Motor neuron (in vitro differentiated cells): ENCODE results near the gene SHQ1. TPM values are rescaled to one million over a fixed set of nuclear protein-coding genes. Genes with fewer than 3 reads are reported as not detected.

Experiments used
- ATAC-seq, 8 experiments: fragments of 200-7000 bp; cut with Tn5 transposase; replicated peaks in 6 of 8; 2 replicates each; pipeline ENCODE4 v1.8.0; 2021; ENCODE audit warnings: mild to moderate bottlenecking in 8 of 8, moderate library complexity in 8 of 8
- H3K27ac ChIP-seq, 2 donors: fragments of 250-450 bp; sonication (Bioruptor Pico); 2 replicates each; pipeline ENCODE4 v1.9.0; 2021; ENCODE audit warnings: antibody characterized with exemption in 2 of 2, mild to moderate bottlenecking in 2 of 2, moderate library complexity in 1 of 2
- H3K4me1 ChIP-seq, 2 donors: fragments of 250-450 bp; sonication (Bioruptor Pico); replicated peaks in 1 of 2; 2 replicates each; pipeline ENCODE4 v1.6.1; 2021; ENCODE audit warnings: antibody characterized with exemption in 2 of 2, mild to moderate bottlenecking in 2 of 2, moderate library complexity in 1 of 2
- H3K4me3 ChIP-seq, 5 donors: fragments of 250-450 bp; sonication (Bioruptor Pico); 2 replicates each; pipeline ENCODE4 v1.9.0; 2021; ENCODE audit warnings: antibody characterized with exemption in 5 of 5, mild to moderate bottlenecking in 5 of 5, moderate library complexity in 4 of 5
- WGBS, 10 experiments: fragments of 450-650 bp; shearing (Covaris generic); methylation state at CpG; one replicate each; pipeline ENCODE4 v1.0.0; 2022; 5-methylcytosine and 5-hydroxymethylcytosine counted together
- in situ Hi-C, 9 experiments: fragments of 400-800 bp; cut with MboI; loops; one replicate each; pipeline ENCODE4 v1.15.0; 2021; ENCODE audit warnings: low sequenced_read_pairs in 9 of 9, low pct_unique_long_range_greater_than_20kb in 2 of 9; ENCODE audit not compliant: unreplicated experiment in 9 of 9
- total RNA-seq, 8 experiments: library from RNA; unstranded; fragments of 300-600 nt; gene quantifications; 2 replicates each; pipeline versions ENCODE4 v1.2.3 to v1.2.4, GENCODE V29; 2022

Gene SHQ1
- total RNA-seq, 8 experiments from 2014 or later: 5.6 to 25.0 (median 10.2) TPM

GRCh38 chr3:72836923-72837322 lies 11.3 kb downstream of the SHQ1 start:
- Histone ChIP-seq H3K27ac (no peak overlapping the region), H3K4me3 (no peak overlapping the region), H3K4me1 (no peaks in the 10 kb centered on the region)
- WGBS, 10 experiments: 43 to 100% (median 90%) methylated on average over 1 to 3 of the region's 3 CpGs; no CpG with 5 or more reads in 3 of the 10 experiments
- in situ Hi-C loops: loop anchor here in 1 of 9 experiments (25.0 kb wide), 1 partner anchor 1125 kb away; no protein-coding TSS in a partner anchor
- ATAC-seq: no peak

GRCh38 chr3:72836416-72836815 lies 11.8 kb downstream of the SHQ1 start:
- in situ Hi-C loops: loop anchor here in 1 of 9 experiments (25.0 kb wide), 1 partner anchor 1124 kb away; no protein-coding TSS in a partner anchor
- Histone ChIP-seq H3K4me3 (no peak overlapping the region), H3K4me1 (no peaks in the 10 kb centered on the region), H3K27ac (no peak overlapping the region)
- ATAC-seq: peak in 2 of 8 experiments; percentile 77 to 91
- WGBS, 10 experiments: 73 to 100% (median 90%) methylated on average over 1 to 2 of the region's 3 CpGs; no CpG with 5 or more reads in 6 of the 10 experiments

- H3K4me3 ChIP-seq: no peak overlapping the region
- no peak for ATAC-seq
- in situ Hi-C loops: loop anchor here in 1 of 9 experiments (25.0 kb wide), 1 partner anchor 1118 kb away; no protein-coding TSS in a partner anchor
- no peak overlapping the region for H3K27ac ChIP-seq
- no peaks in the 10 kb centered on the region for H3K4me1 ChIP-seq
Observed at GRCh38 chr3:72830452-72831223, 17.6 kb downstream of the SHQ1 start.

GRCh38 chr3:72829701-72830100 lies 18.5 kb downstream of the SHQ1 start:
- H3K27ac ChIP-seq: no peak overlapping the region
- no peak overlapping the region for H3K4me3 ChIP-seq
- in situ Hi-C loops: loop anchor here in 1 of 9 experiments (10.0 to 25.0 kb wide), 2 partner anchors 965 to 1117 kb away; no protein-coding TSS in a partner anchor
- ATAC-seq: no peak
- H3K4me1 ChIP-seq: no peaks in the 10 kb centered on the region

GRCh38 chr3:72821161-72821781 lies 27.0 kb downstream of the SHQ1 start:
- WGBS, 10 experiments: 20 to 100% (median 76%) methylated on average over 1 to 8 of the region's 8 CpGs; no CpG with 5 or more reads in 1 of the 10 experiments
- Histone ChIP-seq H3K4me3 (no peak overlapping the region), H3K4me1 (peaks cover 12% of the 10 kb centered on the region in 2 donors), H3K27ac (no peak overlapping the region)
- no peak for ATAC-seq
- in situ Hi-C loops: loop anchor here in 5 of 9 experiments (10.0 to 25.0 kb wide), 6 partner anchors 384 to 1109 kb away; partner anchors contain the start of gene RYBP (in 2 of the 5)

- in situ Hi-C loops: loop anchor here in 5 of 9 experiments (10.0 to 25.0 kb wide), 6 partner anchors 383 to 1108 kb away; partner anchors contain the start of gene RYBP (in 2 of the 5)
- no peak overlapping the region for H3K27ac ChIP-seq
Observed at GRCh38 chr3:72820415-72820814, 27.8 kb downstream of the SHQ1 start.

GRCh38 chr3:72818905-72819304 lies 29.3 kb downstream of the SHQ1 start:
- 43 to 100% (median 80%) methylated on average over 1 of the region's 1 CpG; no CpG with 5 or more reads in 3 of the 10 experiments for WGBS, 10 experiments
- in situ Hi-C loops: loop anchor here in 5 of 9 experiments (25.0 kb wide), 5 partner anchors 382 to 1107 kb away; partner anchors contain the start of gene RYBP (in 2 of the 5)
- no peak overlapping the region for H3K4me3 ChIP-seq
- peaks cover 12% of the 10 kb centered on the region in 2 donors for H3K4me1 ChIP-seq
- H3K27ac ChIP-seq: no peak overlapping the region
- peak in 3 of 8 experiments; percentile 19 to 79 (median 59) for ATAC-seq

More at GRCh38 chr3:72820415-72820814, 27.8 kb downstream of the SHQ1 start:
- ATAC-seq: peak in 3 of 8 experiments; percentile 30 to 56 (median 46)
- peaks cover 12% of the 10 kb centered on the region in 2 donors for H3K4me1 ChIP-seq
- H3K4me3 ChIP-seq: no peak overlapping the region

- Histone ChIP-seq H3K4me3 (no peak overlapping the region), H3K4me1 (peaks cover 12% of the 10 kb centered on the region in 2 donors), H3K27ac (no peak overlapping the region)
- in situ Hi-C loops: loop anchor here in 5 of 9 experiments (25.0 kb wide), 5 partner anchors 381 to 1106 kb away; partner anchors contain the start of gene RYBP (in 2 of the 5)
- 60 to 100% (median 81%) methylated on average over 1 to 3 of the region's 3 CpGs for WGBS, 10 experiments
- peak; percentile 14 to 55 (median 36) for ATAC-seq
Observed at GRCh38 chr3:72818092-72818773, 30.0 kb downstream of the SHQ1 start.

- H3K4me1 ChIP-seq: peaks cover 7 to 16% of the 10 kb centered on the region in 2 donors
- no peak overlapping the region for H3K27ac ChIP-seq
- in situ Hi-C loops: loop anchor here in 5 of 9 experiments (25.0 kb wide), 5 partner anchors 380 to 1105 kb away; partner anchors contain the start of gene RYBP (in 2 of the 5)
- 10 to 95% (median 68%) methylated on average over 2 to 3 of the region's 3 CpGs; no CpG with 5 or more reads in 2 of the 10 experiments for whole genome bisulfite sequencing, 10 experiments
- ATAC-seq: peak in 5 of 8 experiments; percentile 68 to 84 (median 74)
- no peak overlapping the region for H3K4me3 ChIP-seq
Observed at GRCh38 chr3:72816862-72817355, 31.3 kb downstream of the SHQ1 start.

- no peak for ATAC-seq
- H3K4me3 ChIP-seq: no peak overlapping the region
- no peak overlapping the region for H3K27ac ChIP-seq
- H3K4me1 ChIP-seq: peaks cover 16 to 21% of the 10 kb centered on the region in 2 donors
- in situ Hi-C loops: loop anchor here in 5 of 9 experiments (25.0 kb wide), 5 partner anchors 377 to 1102 kb away; partner anchors contain the start of gene RYBP (in 2 of the 5)
- WGBS, 10 experiments: 86 to 100% (median 92%) methylated on average over 2 to 3 of the region's 3 CpGs; no CpG with 5 or more reads in 2 of the 10 experiments
Observed at GRCh38 chr3:72814308-72814707, 33.9 kb downstream of the SHQ1 start.

- Histone ChIP-seq H3K4me3 (no peak overlapping the region), H3K27ac (no peak overlapping the region), H3K4me1 (peaks cover 16 to 19% of the 10 kb centered on the region in 2 donors)
- 0 to 77% (median 52%) methylated on average over 2 to 3 of the region's 3 CpGs for WGBS, 10 experiments
- in situ Hi-C loops: loop anchor here in 5 of 9 experiments (25.0 kb wide), 5 partner anchors 375 to 1100 kb away; partner anchors contain the start of gene RYBP (in 2 of the 5)
- ATAC-seq: peak in 2 of 8 experiments; percentile 25 to 44
Observed at GRCh38 chr3:72812201-72812600, 36.0 kb downstream of the SHQ1 start.

GRCh38 chr3:72811571-72811970 lies 36.7 kb downstream of the SHQ1 start:
- in situ Hi-C loops: loop anchor here in 5 of 9 experiments (25.0 kb wide), 5 partner anchors 374 to 1099 kb away; partner anchors contain the start of gene RYBP (in 2 of the 5)
- no peak for ATAC-seq

More at GRCh38 chr3:72811571-72811970, 36.7 kb downstream of the SHQ1 start:
- peaks cover 11 to 13% of the 10 kb centered on the region in 2 donors for H3K4me1 ChIP-seq
- WGBS, 10 experiments: 86 to 100% (median 100%) methylated on average over 1 of the region's 1 CpG; no CpG with 5 or more reads in 5 of the 10 experiments
- no peak overlapping the region for H3K27ac ChIP-seq
- H3K4me3 ChIP-seq: no peak overlapping the region
